ENCODE measurements around the gene URGCP.

DNA sequence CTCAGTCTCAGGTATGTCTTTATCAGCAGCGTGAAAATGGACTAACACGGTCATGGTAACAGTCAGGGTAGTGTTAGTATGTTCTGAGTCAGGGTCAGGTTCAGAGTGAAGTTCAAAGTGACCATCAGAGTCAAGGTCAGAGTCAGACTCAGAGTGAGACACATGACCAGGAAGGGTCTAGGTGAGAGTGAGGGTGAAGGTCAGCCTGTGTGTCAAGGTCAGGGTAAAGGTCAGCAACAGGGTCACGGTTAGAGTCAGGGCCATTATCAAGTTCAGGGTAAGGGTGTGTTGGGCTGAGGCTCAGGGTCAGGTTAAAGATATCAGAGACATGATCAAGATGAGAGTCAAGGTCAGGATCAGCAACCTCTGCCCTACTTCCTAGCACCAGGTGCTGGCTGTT is 41.1 kb downstream of the URGCP start:
- TF ChIP-seq, protein P1, sequence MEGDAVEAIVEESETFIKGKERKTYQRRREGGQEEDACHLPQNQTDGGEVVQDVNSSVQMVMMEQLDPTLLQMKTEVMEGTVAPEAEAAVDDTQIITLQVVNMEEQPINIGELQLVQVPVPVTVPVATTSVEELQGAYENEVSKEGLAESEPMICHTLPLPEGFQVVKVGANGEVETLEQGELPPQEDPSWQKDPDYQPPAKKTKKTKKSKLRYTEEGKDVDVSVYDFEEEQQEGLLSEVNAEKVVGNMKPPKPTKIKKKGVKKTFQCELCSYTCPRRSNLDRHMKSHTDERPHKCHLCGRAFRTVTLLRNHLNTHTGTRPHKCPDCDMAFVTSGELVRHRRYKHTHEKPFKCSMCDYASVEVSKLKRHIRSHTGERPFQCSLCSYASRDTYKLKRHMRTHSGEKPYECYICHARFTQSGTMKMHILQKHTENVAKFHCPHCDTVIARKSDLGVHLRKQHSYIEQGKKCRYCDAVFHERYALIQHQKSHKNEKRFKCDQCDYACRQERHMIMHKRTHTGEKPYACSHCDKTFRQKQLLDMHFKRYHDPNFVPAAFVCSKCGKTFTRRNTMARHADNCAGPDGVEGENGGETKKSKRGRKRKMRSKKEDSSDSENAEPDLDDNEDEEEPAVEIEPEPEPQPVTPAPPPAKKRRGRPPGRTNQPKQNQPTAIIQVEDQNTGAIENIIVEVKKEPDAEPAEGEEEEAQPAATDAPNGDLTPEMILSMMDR (IDR thresholded peaks at IDR 0.05), result no peak
- TF ChIP-seq EP300 (IDR thresholded peaks at IDR 0.05), result no peak
- no peak for TF ChIP-seq POLR2AphosphoS5 (IDR thresholded peaks at IDR 0.05)
